Measurements from ENCODE around the gene UNC45B. TPM values are rescaled to one million over a fixed set of nuclear protein-coding genes. Genes with fewer than 3 reads are reported as not detected.

UNC45B gene
- total and polyA plus RNA-seq, 2 of the 13 experiments (the other 11 are each of a cell fraction or from before 2014, with no cell fraction given), result 0.01 TPM; not detected in 1

DNA sequence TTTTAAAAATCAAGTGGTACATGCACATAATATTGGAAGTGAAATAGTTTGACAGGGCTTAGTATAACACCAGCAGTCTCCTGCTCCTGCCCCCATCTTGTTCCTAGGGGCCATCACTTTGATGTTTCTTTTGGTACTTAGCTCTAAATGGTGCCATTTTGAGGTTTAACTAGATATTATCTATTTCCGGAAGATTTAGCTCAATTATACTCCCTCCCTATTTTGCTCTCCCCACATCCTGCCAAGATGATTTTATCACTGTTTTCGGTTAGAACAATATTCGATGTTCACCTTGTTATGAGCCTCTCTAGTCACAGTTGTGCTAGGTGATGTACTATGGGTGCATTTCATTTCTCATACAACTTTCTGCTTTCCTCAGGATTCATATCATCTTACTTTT, 66.6 kb downstream of the UNC45B start (continued):
- TF ChIP-seq, protein P1, sequence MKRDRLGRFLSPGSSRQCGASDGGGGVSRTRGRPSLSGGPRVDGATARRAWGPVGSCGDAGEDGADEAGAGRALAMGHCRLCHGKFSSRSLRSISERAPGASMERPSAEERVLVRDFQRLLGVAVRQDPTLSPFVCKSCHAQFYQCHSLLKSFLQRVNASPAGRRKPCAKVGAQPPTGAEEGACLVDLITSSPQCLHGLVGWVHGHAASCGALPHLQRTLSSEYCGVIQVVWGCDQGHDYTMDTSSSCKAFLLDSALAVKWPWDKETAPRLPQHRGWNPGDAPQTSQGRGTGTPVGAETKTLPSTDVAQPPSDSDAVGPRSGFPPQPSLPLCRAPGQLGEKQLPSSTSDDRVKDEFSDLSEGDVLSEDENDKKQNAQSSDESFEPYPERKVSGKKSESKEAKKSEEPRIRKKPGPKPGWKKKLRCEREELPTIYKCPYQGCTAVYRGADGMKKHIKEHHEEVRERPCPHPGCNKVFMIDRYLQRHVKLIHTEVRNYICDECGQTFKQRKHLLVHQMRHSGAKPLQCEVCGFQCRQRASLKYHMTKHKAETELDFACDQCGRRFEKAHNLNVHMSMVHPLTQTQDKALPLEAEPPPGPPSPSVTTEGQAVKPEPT (CRISPR knock-in tag; IDR thresholded peaks at IDR 0.05; ENCODE audit: low read depth), result no peak
- TF ChIP-seq ZC3H4 (CRISPR knock-in tag; IDR thresholded peaks at IDR 0.05; ENCODE audit: borderline replicate concordance) (no peak), ARNT (IDR thresholded peaks at IDR 0.05) (no peak), ZNF788 (CRISPR knock-in tag; IDR thresholded peaks at IDR 0.05; ENCODE audit: borderline replicate concordance) (no peak), REL (CRISPR knock-in tag; conservative IDR thresholded peaks at IDR 0.05) (no peak), ZNF747 (CRISPR knock-in tag; IDR thresholded peaks at IDR 0.05; ENCODE audit: borderline replicate concordance) (no peak), HNF4G (IDR thresholded peaks at IDR 0.05; ENCODE audit: borderline replicate concordance, low read depth, low read length) (no peak), HNF4G (CRISPR knock-in tag; IDR thresholded peaks at IDR 0.05; ENCODE audit: borderline replicate concordance, low read depth) (no peak), MED13 (CRISPR knock-in tag; IDR thresholded peaks at IDR 0.05) (no peak), KLF12 (CRISPR knock-in tag; IDR thresholded peaks at IDR 0.05; ENCODE audit: borderline replicate concordance) (no peak), ZBTB7B (CRISPR knock-in tag; IDR thresholded peaks at IDR 0.05) (no peak)
- TF ChIP-seq, protein P2, sequence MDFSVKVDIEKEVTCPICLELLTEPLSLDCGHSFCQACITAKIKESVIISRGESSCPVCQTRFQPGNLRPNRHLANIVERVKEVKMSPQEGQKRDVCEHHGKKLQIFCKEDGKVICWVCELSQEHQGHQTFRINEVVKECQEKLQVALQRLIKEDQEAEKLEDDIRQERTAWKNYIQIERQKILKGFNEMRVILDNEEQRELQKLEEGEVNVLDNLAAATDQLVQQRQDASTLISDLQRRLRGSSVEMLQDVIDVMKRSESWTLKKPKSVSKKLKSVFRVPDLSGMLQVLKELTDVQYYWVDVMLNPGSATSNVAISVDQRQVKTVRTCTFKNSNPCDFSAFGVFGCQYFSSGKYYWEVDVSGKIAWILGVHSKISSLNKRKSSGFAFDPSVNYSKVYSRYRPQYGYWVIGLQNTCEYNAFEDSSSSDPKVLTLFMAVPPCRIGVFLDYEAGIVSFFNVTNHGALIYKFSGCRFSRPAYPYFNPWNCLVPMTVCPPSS (IDR thresholded peaks at IDR 0.05), result no peak
- TF ChIP-seq, protein P3, sequence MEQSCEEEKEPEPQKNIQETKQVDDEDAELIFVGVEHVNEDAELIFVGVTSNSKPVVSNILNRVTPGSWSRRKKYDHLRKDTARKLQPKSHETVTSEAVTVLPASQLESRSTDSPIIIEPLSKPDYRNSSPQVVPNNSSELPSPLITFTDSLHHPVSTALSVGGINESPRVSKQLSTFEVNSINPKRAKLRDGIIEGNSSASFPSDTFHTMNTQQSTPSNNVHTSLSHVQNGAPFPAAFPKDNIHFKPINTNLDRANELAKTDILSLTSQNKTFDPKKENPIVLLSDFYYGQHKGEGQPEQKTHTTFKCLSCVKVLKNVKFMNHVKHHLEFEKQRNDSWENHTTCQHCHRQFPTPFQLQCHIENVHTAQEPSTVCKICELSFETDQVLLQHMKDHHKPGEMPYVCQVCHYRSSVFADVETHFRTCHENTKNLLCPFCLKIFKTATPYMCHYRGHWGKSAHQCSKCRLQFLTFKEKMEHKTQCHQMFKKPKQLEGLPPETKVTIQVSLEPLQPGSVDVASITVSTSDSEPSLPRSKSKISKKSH (CRISPR knock-in tag; IDR thresholded peaks at IDR 0.05; ENCODE audit: borderline replicate concordance), result no peak
